Measurements from ENCODE around the gene FFAR4.

GRCh38 chr10:93576888-93577287, 10.4 kb downstream of the FFAR4 start:
- TF ChIP-seq REST (IDR thresholded peaks at IDR 0.05; ENCODE audit: insufficient read depth in 1 of 2, low read depth in 2 of 2, low read length in 1 of 2) (no peak), CTCF (IDR thresholded peaks at IDR 0.05) (no peak), SIN3A (IDR thresholded peaks at IDR 0.05; ENCODE audit: borderline replicate concordance, insufficient read depth, low read depth, low read length) (no peak), POLR2AphosphoS5 (IDR thresholded peaks at IDR 0.05; ENCODE audit: low read depth, low read length) (no peak)

Measured in Panc1 (cell line).